Adipocyte (in vitro differentiated cells): ENCODE results near the gene DRAP1.

ENCODE experiments used
- DNase-seq: peaks from one replicate; pipeline ENCODE4 v3.0.0-alpha.2; 2015; ENCODE audit warnings: low read depth
- H3K27me3 ChIP-seq: replicated peaks from 2 replicates; pipeline ENCODE4 v1.7.0; 2013; ENCODE audit warnings: mild to moderate bottlenecking, low read length, moderate library complexity; ENCODE audit not compliant: control insufficient read depth, insufficient read depth
- H3K36me3 ChIP-seq: 2 replicates; pipeline ENCODE4 v1.7.0; 2013; ENCODE audit warnings: low read length, mild to moderate bottlenecking, moderate library complexity; ENCODE audit not compliant: control insufficient read depth, insufficient read depth, severe bottlenecking
- H3K4me1 ChIP-seq: 2 replicates; pipeline ENCODE4 v1.7.0; 2013; ENCODE audit warnings: mild to moderate bottlenecking, low read length, moderate library complexity; ENCODE audit not compliant: control insufficient read depth, insufficient read depth
- H3K4me3 ChIP-seq: 2 replicates; pipeline ENCODE4 v1.7.0; 2013; ENCODE audit warnings: mild to moderate bottlenecking, low read length, moderate library complexity
- H3K9ac ChIP-seq: 2 replicates; pipeline ENCODE4 v1.7.0; 2013; ENCODE audit warnings: mild to moderate bottlenecking, low read length, moderate library complexity
- H3K9me3 ChIP-seq: 2 replicates; pipeline ENCODE4 v1.7.0; 2013; ENCODE audit warnings: mild to moderate bottlenecking, low read length, moderate library complexity; ENCODE audit not compliant: control insufficient read depth

The DRAP1 gene

GRCh38 chr11:65898656-65899355 lies 20.4 kb upstream of the DRAP1 start:
- Histone ChIP-seq H3K4me3 (peak overlapping the region; percentile 89), H3K27me3 (no peaks in the 10 kb centered on the region), H3K36me3 (peaks cover 20% of the 10 kb centered on the region), H3K4me1 (peaks cover 65% of the 10 kb centered on the region), H3K9me3 (no peaks in the 10 kb centered on the region), H3K9ac (peak overlapping the region; percentile 91)
- peak; percentile 62 for DNase-seq

- Histone ChIP-seq H3K9ac (peak overlapping the region; percentile 91), H3K36me3 (peaks cover 14% of the 10 kb centered on the region), H3K4me3 (peak overlapping the region; percentile 89), H3K9me3 (no peaks in the 10 kb centered on the region), H3K4me1 (peaks cover 59% of the 10 kb centered on the region), H3K27me3 (no peaks in the 10 kb centered on the region)
- DNase-seq = peak; percentile 92
Observed at GRCh38 chr11:65899356-65900124, 19.7 kb upstream of the DRAP1 start.

- Histone ChIP-seq H3K27me3 (no peaks in the 10 kb centered on the region), H3K4me3 (peak within 1 kb of the TSS; percentile 89)
- peak; percentile 96 for DNase-seq
Observed at GRCh38 chr11:65900125-65900898, 18.9 kb upstream of the DRAP1 start, which contains the start of gene FOSL1. Gene FOSL1 (minus strand): TSS chr11:65900388. CDS start chr11:65900339, 49 bp downstream.

GRCh38 chr11:65900899-65901180 lies 18.4 kb upstream of the DRAP1 start:
- Histone ChIP-seq H3K4me3 (peak overlapping the region; percentile 89), H3K27me3 (no peaks in the 10 kb centered on the region), H3K4me1 (peaks cover 55% of the 10 kb centered on the region), H3K9me3 (no peaks in the 10 kb centered on the region), H3K9ac (peak overlapping the region; percentile 37), H3K36me3 (peaks cover 8% of the 10 kb centered on the region)
- no peak for DNase-seq

More at GRCh38 chr11:65900125-65900898, 18.9 kb upstream of the DRAP1 start, which contains the start of gene FOSL1:
- Histone ChIP-seq H3K4me1 (peaks cover 59% of the 10 kb centered on the region), H3K36me3 (peaks cover 13% of the 10 kb centered on the region), H3K9me3 (no peaks in the 10 kb centered on the region), H3K9ac (peak within 1 kb of the TSS; percentile 91)

- no peak overlapping the region for H3K4me3 ChIP-seq
- H3K36me3 ChIP-seq = no peaks in the 10 kb centered on the region
- no peaks in the 10 kb centered on the region for H3K27me3 ChIP-seq
- DNase-seq = peak; percentile 80
- peak overlapping the region; percentile 61 for H3K9ac ChIP-seq
- peaks cover 36% of the 10 kb centered on the region for H3K4me1 ChIP-seq
- no peaks in the 10 kb centered on the region for H3K9me3 ChIP-seq
Observed at GRCh38 chr11:65903068-65903481, 16.2 kb upstream of the DRAP1 start.

- H3K4me3 ChIP-seq = no peak overlapping the region
- no peaks in the 10 kb centered on the region for H3K9me3 ChIP-seq
- no peaks in the 10 kb centered on the region for H3K27me3 ChIP-seq
- no peaks in the 10 kb centered on the region for H3K36me3 ChIP-seq
- DNase-seq = no peak
- peaks cover 32% of the 10 kb centered on the region for H3K4me1 ChIP-seq
- H3K9ac ChIP-seq = peak overlapping the region; percentile 61
Observed at GRCh38 chr11:65903715-65904114, 15.5 kb upstream of the DRAP1 start.

- H3K27me3 ChIP-seq = no peaks in the 10 kb centered on the region
Observed at GRCh38 chr11:65906602-65907001, 12.6 kb upstream of the DRAP1 start.

GRCh38 chr11:65907878-65908277 lies 11.3 kb upstream of the DRAP1 start:
- H3K4me3 ChIP-seq = no peak overlapping the region
- H3K4me1 ChIP-seq = peaks cover 27% of the 10 kb centered on the region
- no peak for DNase-seq
- H3K27me3 ChIP-seq = no peaks in the 10 kb centered on the region
- no peaks in the 10 kb centered on the region for H3K9me3 ChIP-seq
- no peak overlapping the region for H3K9ac ChIP-seq
- H3K36me3 ChIP-seq = no peaks in the 10 kb centered on the region

More at GRCh38 chr11:65906602-65907001, 12.6 kb upstream of the DRAP1 start:
- no peak overlapping the region for H3K4me3 ChIP-seq
- no peaks in the 10 kb centered on the region for H3K9me3 ChIP-seq
- no peak overlapping the region for H3K9ac ChIP-seq
- H3K36me3 ChIP-seq = no peaks in the 10 kb centered on the region
- H3K4me1 ChIP-seq = peaks cover 28% of the 10 kb centered on the region
- DNase-seq = no peak

GRCh38 chr11:65911682-65912568 lies 7.3 kb upstream of the DRAP1 start:
- no peaks in the 10 kb centered on the region for H3K36me3 ChIP-seq
- H3K9ac ChIP-seq = peak overlapping the region; percentile 76
- H3K4me3 ChIP-seq = peak overlapping the region; percentile 22
- no peaks in the 10 kb centered on the region for H3K27me3 ChIP-seq
- H3K9me3 ChIP-seq = no peaks in the 10 kb centered on the region
- DNase-seq = peak; percentile 80
- H3K4me1 ChIP-seq = peaks cover 57% of the 10 kb centered on the region

- H3K4me1 ChIP-seq = peaks cover 67% of the 10 kb centered on the region
- H3K36me3 ChIP-seq = no peaks in the 10 kb centered on the region
- peak overlapping the region; percentile 76 for H3K9ac ChIP-seq
- no peak overlapping the region for H3K4me3 ChIP-seq
- DNase-seq = peak; percentile 73
- no peaks in the 10 kb centered on the region for H3K27me3 ChIP-seq
- H3K9me3 ChIP-seq = no peaks in the 10 kb centered on the region
Observed at GRCh38 chr11:65912845-65913244, 6.4 kb upstream of the DRAP1 start.
